H1 (cell line): ENCODE data around the gene RPAP3. TPM values are rescaled to one million over a fixed set of nuclear protein-coding genes. Genes with fewer than 3 reads are reported as not detected.

Source experiments
- CBX8 ChIP-seq: fragments of 300-800, 300-1000 bp; sonication (generic); IDR thresholded peaks from 2 replicates; pipeline ENCODE4 v1.7.1; 2016; ENCODE audit warnings: low read depth, low read length, borderline replicate concordance
- HDAC2 ChIP-seq, 2 experiments: fragments of 300-600 bp in 1 of 2; sonication (generic) in 1 of 2; IDR thresholded peaks; 2 replicates each; pipeline ENCODE4 v1.6.1; 2011 to 2012; ENCODE audit warnings: low read depth in 2 of 2, low read length in 2 of 2, mild to moderate bottlenecking in 2 of 2, moderate library complexity in 2 of 2, borderline replicate concordance in 1 of 2, inconsistent platforms in 1 of 2
- NANOG ChIP-seq: IDR thresholded peaks from 2 replicates; pipeline ENCODE4 v1.6.1; 2011; ENCODE audit warnings: low read length, low read depth, mild to moderate bottlenecking, inconsistent platforms; ENCODE audit not compliant: insufficient read depth, poor library complexity, severe bottlenecking
- SIRT6 ChIP-seq: IDR thresholded peaks from one replicate; pipeline ENCODE4 v1.7.1; 2012; ENCODE audit warnings: low read length, inconsistent platforms
- polyA plus RNA-seq, 7 experiments: library from polyadenylated mRNA; depleted of rRNA in 3 of 7; stranded (reverse) in 5 of 7; unstranded in 2 of 7; fragments of >200 nt in 5 of 7; fragments of 200-250 nt in 2 of 7; gene quantifications; 1 replicate in 5 of 7; 2 replicates in 1 of 7; 4 replicates in 1 of 7; pipeline versions ENCODE4 v1.2.1 to v1.2.3, GENCODE V29; 2011 to 2013; ENCODE audit warnings: missing spikeins in 2 of 7, mixed read lengths in 2 of 7
- total RNA-seq: library from RNA; stranded (reverse); fragmentation: NEBNext Ultra II Directional; extraction: Animal tissue kit (Norgen Biotek cat#: 25700); gene quantifications from 2 replicates; pipeline ENCODE4 v1.2.1, GENCODE V29; 2021
- TF ChIP-seq, protein P1 (sequence below): fragments of 300-600 bp; sonication (generic); IDR thresholded peaks from 2 replicates; pipeline ENCODE4 v1.7.1; 2012; ENCODE audit warnings: low read length, moderate library complexity, mild to moderate bottlenecking, inconsistent platforms; ENCODE audit not compliant: insufficient replicate concordance
- TF ChIP-seq, protein P2 (sequence below): IDR thresholded peaks from 2 replicates; pipeline ENCODE4 v1.6.1; 2012; ENCODE audit warnings: inconsistent platforms

The RPAP3 gene
- total and polyA plus RNA-seq, 2 of the 8 experiments (the other 6 are each of a cell fraction or from before 2014, with no cell fraction given) = 6.4 to 60.5 TPM

DNA sequence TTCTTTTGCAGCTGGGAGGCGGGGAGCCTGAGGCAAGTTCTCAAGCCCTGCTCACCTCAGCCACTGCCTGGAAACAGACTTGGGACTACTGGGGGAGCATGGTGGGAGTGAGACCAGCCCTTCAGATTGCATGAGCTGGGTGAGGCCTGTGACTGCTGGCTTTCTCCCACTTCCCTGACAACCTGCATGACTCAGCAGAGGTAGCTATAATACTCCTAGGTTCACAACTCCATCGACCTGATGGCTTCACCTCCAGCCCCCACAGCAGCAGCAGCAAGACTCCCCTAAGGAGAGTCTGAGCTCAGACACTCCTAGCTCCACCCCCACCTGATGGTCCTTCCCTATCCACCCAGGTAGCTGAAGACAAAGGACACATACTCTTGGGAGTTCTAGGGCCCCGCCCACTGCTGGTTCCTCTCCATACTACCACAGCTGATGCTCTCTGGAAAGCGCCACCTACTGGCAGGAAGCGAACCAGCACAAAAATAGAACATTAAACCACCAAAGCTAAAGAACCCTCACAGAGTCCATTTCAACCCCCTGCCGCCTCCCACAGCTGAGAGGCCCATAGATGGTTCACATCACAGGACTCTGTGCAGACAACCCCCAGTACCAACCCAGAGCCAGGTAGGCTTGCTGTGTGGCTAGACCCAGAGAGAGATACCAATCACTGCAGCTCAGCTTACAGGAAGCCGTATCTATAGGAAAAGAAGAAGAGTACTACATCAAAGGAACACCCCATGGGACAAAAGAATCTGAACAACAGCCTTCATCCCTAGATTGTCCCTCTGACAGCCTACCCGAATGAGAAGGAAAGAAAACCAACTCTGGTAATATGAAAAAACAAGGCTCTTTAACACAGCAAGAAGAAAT, 68.7 kb downstream of the RPAP3 start (continued):
- TF ChIP-seq, protein P1, sequence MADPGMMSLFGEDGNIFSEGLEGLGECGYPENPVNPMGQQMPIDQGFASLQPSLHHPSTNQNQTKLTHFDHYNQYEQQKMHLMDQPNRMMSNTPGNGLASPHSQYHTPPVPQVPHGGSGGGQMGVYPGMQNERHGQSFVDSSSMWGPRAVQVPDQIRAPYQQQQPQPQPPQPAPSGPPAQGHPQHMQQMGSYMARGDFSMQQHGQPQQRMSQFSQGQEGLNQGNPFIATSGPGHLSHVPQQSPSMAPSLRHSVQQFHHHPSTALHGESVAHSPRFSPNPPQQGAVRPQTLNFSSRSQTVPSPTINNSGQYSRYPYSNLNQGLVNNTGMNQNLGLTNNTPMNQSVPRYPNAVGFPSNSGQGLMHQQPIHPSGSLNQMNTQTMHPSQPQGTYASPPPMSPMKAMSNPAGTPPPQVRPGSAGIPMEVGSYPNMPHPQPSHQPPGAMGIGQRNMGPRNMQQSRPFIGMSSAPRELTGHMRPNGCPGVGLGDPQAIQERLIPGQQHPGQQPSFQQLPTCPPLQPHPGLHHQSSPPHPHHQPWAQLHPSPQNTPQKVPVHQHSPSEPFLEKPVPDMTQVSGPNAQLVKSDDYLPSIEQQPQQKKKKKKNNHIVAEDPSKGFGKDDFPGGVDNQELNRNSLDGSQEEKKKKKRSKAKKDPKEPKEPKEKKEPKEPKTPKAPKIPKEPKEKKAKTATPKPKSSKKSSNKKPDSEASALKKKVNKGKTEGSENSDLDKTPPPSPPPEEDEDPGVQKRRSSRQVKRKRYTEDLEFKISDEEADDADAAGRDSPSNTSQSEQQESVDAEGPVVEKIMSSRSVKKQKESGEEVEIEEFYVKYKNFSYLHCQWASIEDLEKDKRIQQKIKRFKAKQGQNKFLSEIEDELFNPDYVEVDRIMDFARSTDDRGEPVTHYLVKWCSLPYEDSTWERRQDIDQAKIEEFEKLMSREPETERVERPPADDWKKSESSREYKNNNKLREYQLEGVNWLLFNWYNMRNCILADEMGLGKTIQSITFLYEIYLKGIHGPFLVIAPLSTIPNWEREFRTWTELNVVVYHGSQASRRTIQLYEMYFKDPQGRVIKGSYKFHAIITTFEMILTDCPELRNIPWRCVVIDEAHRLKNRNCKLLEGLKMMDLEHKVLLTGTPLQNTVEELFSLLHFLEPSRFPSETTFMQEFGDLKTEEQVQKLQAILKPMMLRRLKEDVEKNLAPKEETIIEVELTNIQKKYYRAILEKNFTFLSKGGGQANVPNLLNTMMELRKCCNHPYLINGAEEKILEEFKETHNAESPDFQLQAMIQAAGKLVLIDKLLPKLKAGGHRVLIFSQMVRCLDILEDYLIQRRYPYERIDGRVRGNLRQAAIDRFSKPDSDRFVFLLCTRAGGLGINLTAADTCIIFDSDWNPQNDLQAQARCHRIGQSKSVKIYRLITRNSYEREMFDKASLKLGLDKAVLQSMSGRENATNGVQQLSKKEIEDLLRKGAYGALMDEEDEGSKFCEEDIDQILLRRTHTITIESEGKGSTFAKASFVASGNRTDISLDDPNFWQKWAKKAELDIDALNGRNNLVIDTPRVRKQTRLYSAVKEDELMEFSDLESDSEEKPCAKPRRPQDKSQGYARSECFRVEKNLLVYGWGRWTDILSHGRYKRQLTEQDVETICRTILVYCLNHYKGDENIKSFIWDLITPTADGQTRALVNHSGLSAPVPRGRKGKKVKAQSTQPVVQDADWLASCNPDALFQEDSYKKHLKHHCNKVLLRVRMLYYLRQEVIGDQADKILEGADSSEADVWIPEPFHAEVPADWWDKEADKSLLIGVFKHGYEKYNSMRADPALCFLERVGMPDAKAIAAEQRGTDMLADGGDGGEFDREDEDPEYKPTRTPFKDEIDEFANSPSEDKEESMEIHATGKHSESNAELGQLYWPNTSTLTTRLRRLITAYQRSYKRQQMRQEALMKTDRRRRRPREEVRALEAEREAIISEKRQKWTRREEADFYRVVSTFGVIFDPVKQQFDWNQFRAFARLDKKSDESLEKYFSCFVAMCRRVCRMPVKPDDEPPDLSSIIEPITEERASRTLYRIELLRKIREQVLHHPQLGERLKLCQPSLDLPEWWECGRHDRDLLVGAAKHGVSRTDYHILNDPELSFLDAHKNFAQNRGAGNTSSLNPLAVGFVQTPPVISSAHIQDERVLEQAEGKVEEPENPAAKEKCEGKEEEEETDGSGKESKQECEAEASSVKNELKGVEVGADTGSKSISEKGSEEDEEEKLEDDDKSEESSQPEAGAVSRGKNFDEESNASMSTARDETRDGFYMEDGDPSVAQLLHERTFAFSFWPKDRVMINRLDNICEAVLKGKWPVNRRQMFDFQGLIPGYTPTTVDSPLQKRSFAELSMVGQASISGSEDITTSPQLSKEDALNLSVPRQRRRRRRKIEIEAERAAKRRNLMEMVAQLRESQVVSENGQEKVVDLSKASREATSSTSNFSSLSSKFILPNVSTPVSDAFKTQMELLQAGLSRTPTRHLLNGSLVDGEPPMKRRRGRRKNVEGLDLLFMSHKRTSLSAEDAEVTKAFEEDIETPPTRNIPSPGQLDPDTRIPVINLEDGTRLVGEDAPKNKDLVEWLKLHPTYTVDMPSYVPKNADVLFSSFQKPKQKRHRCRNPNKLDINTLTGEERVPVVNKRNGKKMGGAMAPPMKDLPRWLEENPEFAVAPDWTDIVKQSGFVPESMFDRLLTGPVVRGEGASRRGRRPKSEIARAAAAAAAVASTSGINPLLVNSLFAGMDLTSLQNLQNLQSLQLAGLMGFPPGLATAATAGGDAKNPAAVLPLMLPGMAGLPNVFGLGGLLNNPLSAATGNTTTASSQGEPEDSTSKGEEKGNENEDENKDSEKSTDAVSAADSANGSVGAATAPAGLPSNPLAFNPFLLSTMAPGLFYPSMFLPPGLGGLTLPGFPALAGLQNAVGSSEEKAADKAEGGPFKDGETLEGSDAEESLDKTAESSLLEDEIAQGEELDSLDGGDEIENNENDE = no peak
- no peak for TF ChIP-seq HDAC2 (IDR thresholded peaks at IDR 0.05; ENCODE audit: borderline replicate concordance in 1 of 2, low read depth in 2 of 2, low read length in 2 of 2)
- no peak for TF ChIP-seq NANOG
- no peak for TF ChIP-seq SIRT6
- TF ChIP-seq, protein P2, sequence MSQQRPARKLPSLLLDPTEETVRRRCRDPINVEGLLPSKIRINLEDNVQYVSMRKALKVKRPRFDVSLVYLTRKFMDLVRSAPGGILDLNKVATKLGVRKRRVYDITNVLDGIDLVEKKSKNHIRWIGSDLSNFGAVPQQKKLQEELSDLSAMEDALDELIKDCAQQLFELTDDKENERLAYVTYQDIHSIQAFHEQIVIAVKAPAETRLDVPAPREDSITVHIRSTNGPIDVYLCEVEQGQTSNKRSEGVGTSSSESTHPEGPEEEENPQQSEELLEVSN = no peak
- no peak for TF ChIP-seq CBX8
